Thyroid gland (tissue), 4 donors: Measurements from ENCODE around the gene LSMEM2. TPM values are rescaled to one million over a fixed set of nuclear protein-coding genes. Genes with fewer than 3 reads are reported as not detected.
A peak's percentile ranks its signal among the peaks of the same experiment; 100 is the strongest.

Experiments
- DNase-seq, 2 donors: peaks; one replicate each; pipeline ENCODE4 v3.0.0-alpha.2; 2019
- H3K27ac ChIP-seq, 3 donors: fragments of 200-600 bp; sonication (generic); 1 replicate in 2 of 3; 2 replicates in 1 of 3; pipeline ENCODE4 v1.5.1; 2016 to 2019; ENCODE audit warnings: mild to moderate bottlenecking in 1 of 3, moderate library complexity in 1 of 3
- H3K27me3 ChIP-seq: fragments of 200-600 bp; sonication (generic); one replicate; pipeline ENCODE4 v1.5.1; 2019
- H3K36me3 ChIP-seq, 2 donors: fragments of 200-600 bp; sonication (generic); one replicate each; pipeline ENCODE4 v1.5.1; 2016 to 2019
- H3K4me1 ChIP-seq, 2 donors: fragments of 200-600 bp; sonication (generic); one replicate each; pipeline ENCODE4 v1.5.1; 2017 to 2019
- H3K4me3 ChIP-seq, 3 donors: fragments of 200-600 bp; sonication (generic); replicated peaks in 1 of 3; 1 replicate in 2 of 3; 2 replicates in 1 of 3; pipeline ENCODE4 v1.5.1; 2016; ENCODE audit warnings: mild to moderate bottlenecking in 1 of 3
- H3K9me3 ChIP-seq: fragments of 200-600 bp; sonication (generic); one replicate; pipeline ENCODE4 v1.5.1; 2017
- CTCF ChIP-seq, 6 experiments: fragments of 200-600 bp in 3 of 6; fragments of 450-650 bp in 3 of 6; sonication (generic) in 3 of 6; IDR thresholded peaks; one replicate each; pipeline ENCODE4 v1.5.1; 2016 to 2019; ENCODE audit warnings: antibody characterized with exemption in 6 of 6, mild to moderate bottlenecking in 2 of 6, inconsistent platforms in 1 of 6, moderate library complexity in 1 of 6
- POLR2A ChIP-seq, 2 donors: fragments of 450-650 bp; IDR thresholded peaks; one replicate each; pipeline ENCODE4 v1.6.1; 2017; ENCODE audit warnings: antibody characterized with exemption in 2 of 2, mild to moderate bottlenecking in 2 of 2, moderate library complexity in 1 of 2
- WGBS, 2 donors: methylation state at CpG; one replicate each; pipeline ENCODE4 v1.1.5; 2017; 5-methylcytosine and 5-hydroxymethylcytosine counted together
- intact Hi-C: fragments of 100-400 bp; cut with DNase I; formaldehyde crosslinking; loops from one replicate; pipeline ENCODE4 v1.15.1; 2023
- total RNA-seq, 4 donors: library from RNA; depleted of rRNA; stranded (reverse); fragments of >200 nt; gene quantifications; one replicate each; pipeline ENCODE4 v1.2.3, GENCODE V29; 2016

Gene LSMEM2
- total RNA-seq, 4 donors from 2014 or later, result not detected

GRCh38 chr3:50324351-50325112 lies 45.6 kb downstream of the LSMEM2 start:
- Histone ChIP-seq H3K9me3 (no peaks in the 10 kb centered on the region), H3K4me1 (peaks cover 30 to 44% of the 10 kb centered on the region in 2 donors), H3K4me3 (no peak overlapping the region), H3K27ac (peak overlapping the region; percentile 22 to 98 (median 32)), H3K27me3 (no peaks in the 10 kb centered on the region), H3K36me3 (peaks cover 4 to 5% of the 10 kb centered on the region in 2 donors)
- DNase-seq, result peak; percentile 68 to 70
- WGBS, 2 donors, result 50 to 51% methylated on average over 2 to 4 of the region's 4 CpGs
- TF ChIP-seq CTCF (IDR thresholded peaks at IDR 0.05) (peak; percentile 52 to 87 (median 83)), POLR2A (IDR thresholded peaks at IDR 0.05) (no peak)
- intact Hi-C loops, result loop anchor here (5.0 kb wide), 1 partner anchor 32 kb away; the partner anchor contains the start of gene IFRD2

DNA sequence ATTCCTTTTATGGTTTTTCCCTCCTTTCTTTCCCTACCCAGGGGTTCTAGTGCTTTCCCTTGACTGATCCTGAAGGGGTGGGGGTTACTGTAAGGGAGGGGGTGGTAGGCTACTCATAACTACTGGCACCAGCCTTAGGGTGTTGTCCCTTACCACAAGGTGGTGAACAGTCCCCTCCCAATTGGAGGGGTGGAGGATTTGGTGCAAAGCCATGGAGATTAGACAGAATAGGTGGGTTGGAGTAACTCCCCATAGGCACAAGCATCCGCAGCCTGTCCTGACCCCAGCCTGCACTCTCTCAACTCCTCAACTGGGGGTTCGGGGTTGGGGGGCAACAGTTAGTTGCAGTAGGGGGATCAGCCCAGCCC lies 46.2 kb downstream of the LSMEM2 start:
- Histone ChIP-seq H3K4me3 (no peak overlapping the region), H3K9me3 (no peaks in the 10 kb centered on the region), H3K4me1 (peaks cover 25 to 38% of the 10 kb centered on the region in 2 donors), H3K36me3 (peaks cover 10% of the 10 kb centered on the region in 2 donors), H3K27me3 (no peaks in the 10 kb centered on the region), H3K27ac (peak overlapping the region in 2 of 3 donors; percentile 32 to 98)
- WGBS, 2 donors, result 81 to 86% methylated on average over 2 of the region's 2 CpGs
- intact Hi-C loops, result loop anchor here (5.0 kb wide), 1 partner anchor 33 kb away; the partner anchor contains the start of gene IFRD2
- DNase-seq, result no peak
- TF ChIP-seq CTCF (IDR thresholded peaks at IDR 0.05), result no peak
- no peak for TF ChIP-seq POLR2A (IDR thresholded peaks at IDR 0.05)

DNA sequence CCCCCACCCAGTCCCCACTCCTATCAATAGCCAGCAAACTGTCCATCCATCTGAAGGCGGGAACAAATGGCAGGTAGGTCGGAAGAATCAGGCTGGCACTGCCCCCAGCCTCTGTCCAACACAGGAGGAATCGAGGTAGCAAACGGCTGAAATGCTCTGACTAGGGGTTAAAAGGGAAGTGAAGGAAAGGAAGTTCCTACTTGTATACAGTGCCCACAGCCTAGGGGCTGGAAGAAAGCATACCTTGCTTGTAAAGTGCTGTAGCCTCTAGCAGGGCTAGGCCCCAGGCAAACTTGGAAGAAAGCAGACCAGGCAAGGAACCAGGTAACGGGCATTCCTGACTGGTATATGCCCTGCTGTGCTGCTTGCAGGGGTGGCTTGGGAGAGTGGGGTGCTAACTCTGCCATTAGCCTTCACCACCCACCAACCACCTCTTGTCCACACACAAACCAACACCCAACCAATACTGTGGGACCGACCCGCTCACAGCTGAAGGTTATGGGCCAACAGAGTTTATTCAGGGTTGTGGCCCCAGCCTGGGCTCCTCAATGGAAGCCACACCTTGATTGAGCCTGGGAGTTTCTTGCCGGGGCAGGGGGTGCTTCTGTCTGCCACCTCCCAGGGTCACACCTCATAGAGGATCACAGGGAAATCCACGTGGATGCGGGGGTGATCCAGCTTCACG lies 46.8 kb downstream of the LSMEM2 start:
- no peak for DNase-seq
- H3K9me3 ChIP-seq, result no peaks in the 10 kb centered on the region
- peaks cover 20 to 33% of the 10 kb centered on the region in 2 donors for H3K4me1 ChIP-seq
- H3K27me3 ChIP-seq, result no peaks in the 10 kb centered on the region
- no peak overlapping the region for H3K4me3 ChIP-seq
- peaks cover 15 to 16% of the 10 kb centered on the region in 2 donors for H3K36me3 ChIP-seq
- intact Hi-C loops, result loop anchor here (5.0 kb wide), 1 partner anchor 33 kb away; the partner anchor contains the start of gene IFRD2
- 81 to 87% methylated on average over 10 to 11 of the region's 11 CpGs for WGBS, 2 donors
- peak overlapping the region in 1 of 3 donors; percentile 98 for H3K27ac ChIP-seq
- no peak for TF ChIP-seq CTCF (IDR thresholded peaks at IDR 0.05)
- TF ChIP-seq POLR2A (IDR thresholded peaks at IDR 0.05), result no peak

GRCh38 chr3:50326182-50326541 lies 47.3 kb downstream of the LSMEM2 start:
- intact Hi-C loops, result loop anchor here (5.0 kb wide), 1 partner anchor 34 kb away; the partner anchor contains the start of gene IFRD2
- TF ChIP-seq POLR2A (IDR thresholded peaks at IDR 0.05), result no peak
- no peak for TF ChIP-seq CTCF (IDR thresholded peaks at IDR 0.05)
- H3K27me3 ChIP-seq, result no peaks in the 10 kb centered on the region
- DNase-seq, result no peak
- no peaks in the 10 kb centered on the region for H3K9me3 ChIP-seq
- 90 to 92% methylated on average over 8 of the region's 8 CpGs for WGBS, 2 donors
- no peak overlapping the region for H3K4me3 ChIP-seq
- H3K27ac ChIP-seq, result peak overlapping the region in 1 of 3 donors; percentile 98
- H3K36me3 ChIP-seq, result peaks cover 21% of the 10 kb centered on the region in 2 donors
- H3K4me1 ChIP-seq, result peaks cover 20 to 33% of the 10 kb centered on the region in 2 donors
